HCT116 (cell line): ENCODE measurements around the gene PYDC1.

ENCODE experiments used
- CEBPB ChIP-seq: IDR thresholded peaks from 2 replicates; pipeline ENCODE4 v1.6.1; 2012; ENCODE audit warnings: low read depth
- CTCF ChIP-seq, 3 experiments: fragments of 200-600 bp in 1 of 3; sonication (generic) in 1 of 3; IDR thresholded peaks in 2 of 3; conservative IDR thresholded peaks in 1 of 3; 2 replicates each; pipeline ENCODE4 v1.5.1; 2012 to 2017; ENCODE audit warnings: low read depth in 2 of 3, low read length in 2 of 3, antibody characterized with exemption in 1 of 3, borderline replicate concordance in 1 of 3, control low read depth in 1 of 3, mild to moderate bottlenecking in 1 of 3, mixed read lengths in 1 of 3, mixed run types in 1 of 3, moderate library complexity in 1 of 3; ENCODE audit not compliant: insufficient read depth in 1 of 3
- EZH2 ChIP-seq: fragments of 200-600 bp; sonication (generic); IDR thresholded peaks from 2 replicates; pipeline ENCODE4 v1.6.1; 2017; ENCODE audit warnings: antibody characterized with exemption, mixed run types
- JUND ChIP-seq: IDR thresholded peaks from 2 replicates; pipeline ENCODE4 v1.6.1; 2012
- SP1 ChIP-seq: IDR thresholded peaks from 2 replicates; pipeline ENCODE4 v1.6.1; 2012; ENCODE audit warnings: low read depth
- ZBTB33 ChIP-seq: IDR thresholded peaks from 2 replicates; pipeline ENCODE4 v1.6.1; 2011; ENCODE audit warnings: mild to moderate bottlenecking, low read length, moderate library complexity; ENCODE audit not compliant: insufficient replicate concordance; ENCODE audit errors: extremely low read depth

DNA sequence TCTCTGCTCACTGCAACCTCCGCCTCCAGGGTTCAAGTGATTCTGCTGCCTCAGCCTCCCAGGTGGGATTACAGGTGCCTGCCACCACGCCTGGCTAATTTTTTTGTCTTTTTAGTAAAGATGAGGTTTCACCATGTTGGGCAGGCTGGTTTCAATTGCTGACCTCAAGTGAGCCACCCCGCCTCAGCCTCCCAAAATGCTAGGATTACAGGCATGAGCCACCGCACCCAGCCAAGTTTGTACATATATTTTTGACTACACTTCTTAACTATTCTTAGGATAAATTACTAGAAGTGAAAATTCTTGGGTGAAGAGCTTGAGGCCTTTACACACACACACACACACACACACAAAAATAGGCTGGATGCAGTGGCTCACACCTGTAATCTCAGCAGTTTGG, 41.4 kb upstream of the PYDC1 start:
- TF ChIP-seq CTCF (IDR thresholded peaks at IDR 0.05 in 2 of 3, conservative IDR thresholded peaks at IDR 0.05 in 1 of 3; ENCODE audit: borderline replicate concordance in 1 of 3, insufficient read depth in 1 of 3, low read depth in 2 of 3, low read length in 2 of 3), result no peak
- no peak for TF ChIP-seq CEBPB
- TF ChIP-seq ZBTB33, result no peak
- TF ChIP-seq JUND, result no peak
- TF ChIP-seq SP1, result no peak
- no peak for TF ChIP-seq EZH2
